B cell (primary cell): ENCODE data around the gene MRPL28. TPM values are rescaled to one million over a fixed set of nuclear protein-coding genes. Genes with fewer than 3 reads are reported as not detected.
A peak's percentile ranks its signal among the peaks of the same experiment; 100 is the strongest.
"Not testable (repeated sequence)": the region's sequence is repeated elsewhere in the genome, so short reads cannot be mapped to it uniquely, and the experiment has no call there.

Experiments
- ATAC-seq: fragments of 200-7000 bp; cut with Tn5 transposase; one replicate; pipeline ENCODE4 v1.10.0; 2021; ENCODE audit warnings: low read depth, mild to moderate bottlenecking, moderate number of reproducible peaks, moderate library complexity
- CTCF ChIA-PET: fragments of 350-600 bp; sonication (Branson Sonifier 250); formaldehyde crosslinking; loops from one replicate; lab custom pipeline; 2021; ENCODE audit warnings: antibody characterized with exemption, inconsistent platforms; lab: Charles Lee
- POLR2A ChIA-PET: fragments of 350-600 bp; sonication (Branson Sonifier 250); formaldehyde crosslinking; loops from one replicate; lab custom pipeline; 2021; ENCODE audit warnings: antibody characterized with exemption; lab: Charles Lee
- DNase-seq: peaks from one replicate; pipeline ENCODE4 v3.0.0; 2013
- H2AFZ ChIP-seq: 2 replicates; pipeline ENCODE4 v1.6.1; 2012; ENCODE audit warnings: mild to moderate bottlenecking, low read depth, low read length; ENCODE audit not compliant: insufficient read depth, poor library complexity, severe bottlenecking
- H3K27ac ChIP-seq, 2 donors: 1 replicate in 1 of 2; 2 replicates in 1 of 2; pipeline ENCODE4 v1.5.1; 2012 to 2013; ENCODE audit warnings: low read length in 2 of 2, mild to moderate bottlenecking in 2 of 2, moderate library complexity in 1 of 2
- H3K27me3 ChIP-seq, 4 experiments: fragments of 200-600 bp in 1 of 4; sonication (generic) in 1 of 4; replicated peaks in 1 of 4; 1 replicate in 2 of 4; 2 replicates in 2 of 4; pipeline versions ENCODE4 v1.6.1 to v1.7.0; 2013 to 2016; ENCODE audit warnings: low read length in 3 of 4, mild to moderate bottlenecking in 2 of 4, mixed read lengths in 1 of 4, moderate library complexity in 1 of 4; ENCODE audit not compliant: insufficient read depth in 4 of 4, control insufficient read depth in 3 of 4; ENCODE audit errors: control extremely low read depth in 1 of 4
- H3K36me3 ChIP-seq, 2 experiments: replicated peaks in 1 of 2; 1 replicate in 1 of 2; 2 replicates in 1 of 2; pipeline versions ENCODE4 v1.6.1 to v1.7.1; 2013; ENCODE audit warnings: low read length in 1 of 2; ENCODE audit not compliant: insufficient read depth in 2 of 2, control insufficient read depth in 1 of 2; ENCODE audit errors: control extremely low read depth in 1 of 2, extremely low read depth in 1 of 2
- H3K4me1 ChIP-seq, 2 donors: fragments of 200-600 bp in 1 of 2; sonication (generic) in 1 of 2; 1 replicate in 1 of 2; 2 replicates in 1 of 2; pipeline versions ENCODE4 v1.5.1 to v1.6.1; 2013 to 2017; ENCODE audit warnings: low read length in 2 of 2; ENCODE audit not compliant: control insufficient read depth in 2 of 2, insufficient read depth in 2 of 2
- H3K4me2 ChIP-seq: replicated peaks from 2 replicates; pipeline ENCODE3; 2012; ENCODE audit warnings: mild to moderate bottlenecking, low read depth, low read length; ENCODE audit not compliant: poor library complexity, severe bottlenecking
- H3K4me3 ChIP-seq, 5 experiments: fragments of 200-600 bp in 1 of 5; sonication (generic) in 1 of 5; 1 replicate in 3 of 5; 2 replicates in 2 of 5; pipeline versions ENCODE4 v1.5.1 to v1.7.0; 2011 to 2016; ENCODE audit warnings: low read length in 4 of 5, mild to moderate bottlenecking in 4 of 5, low read depth in 2 of 5, control low read depth in 1 of 5, moderate library complexity in 1 of 5; ENCODE audit not compliant: insufficient read depth in 1 of 5; ENCODE audit errors: control extremely low read depth in 1 of 5, extremely low read depth in 1 of 5
- H3K79me2 ChIP-seq: fragments of 200-600 bp; sonication (generic); one replicate; pipeline ENCODE4 v1.6.0; 2016; ENCODE audit warnings: low read length; ENCODE audit not compliant: control insufficient read depth, insufficient read depth
- H3K9ac ChIP-seq: fragments of 200-600 bp; sonication (generic); 2 replicates; pipeline ENCODE4 v1.6.1; 2017; ENCODE audit warnings: mild to moderate bottlenecking, low read length, moderate library complexity
- H3K9me3 ChIP-seq, 3 donors: one replicate each; pipeline versions ENCODE4 v1.6.1 to v1.7.1; 2013; ENCODE audit warnings: low read length in 2 of 3; ENCODE audit not compliant: control insufficient read depth in 2 of 3, insufficient read depth in 1 of 3; ENCODE audit errors: control extremely low read depth in 1 of 3
- H4K20me1 ChIP-seq: 2 replicates; pipeline ENCODE4 v1.6.0; 2012; ENCODE audit warnings: mild to moderate bottlenecking, low read length; ENCODE audit not compliant: insufficient read depth, control insufficient read depth, poor library complexity, severe bottlenecking
- H3K27ac Mint-ChIP-seq: one replicate; pipeline ENCODE4 v1.8.0; 2021; ENCODE audit warnings: mixed read lengths
- H3K27me3 Mint-ChIP-seq: one replicate; pipeline ENCODE4 v1.8.0; 2021; ENCODE audit warnings: mixed read lengths
- H3K4me1 Mint-ChIP-seq: one replicate; pipeline ENCODE4 v1.8.0; 2021; ENCODE audit warnings: mixed read lengths
- H3K4me3 Mint-ChIP-seq: one replicate; pipeline ENCODE4 v1.8.0; 2021; ENCODE audit warnings: mixed read lengths
- H3K9me3 Mint-ChIP-seq: one replicate; pipeline ENCODE4 v1.8.0; 2022; ENCODE audit warnings: mixed read lengths; ENCODE audit not compliant: insufficient read depth
- CTCF ChIP-seq: fragments of 200-600 bp; IDR thresholded peaks from one replicate; pipeline ENCODE4 v1.8.0; 2022; ENCODE audit warnings: antibody characterized with exemption, mild to moderate bottlenecking
- EZH2 ChIP-seq: IDR thresholded peaks from 2 replicates; pipeline ENCODE4 v1.6.1; 2012; ENCODE audit warnings: borderline replicate concordance, low read depth, mild to moderate bottlenecking, moderate library complexity, low read length; ENCODE audit not compliant: insufficient read depth, poor library complexity, severe bottlenecking
- WGBS: methylation state at CpG from one replicate; pipeline ENCODE4 v1.1.5; 2013; ENCODE audit warnings: missing lambda C conversion rate; ENCODE audit not compliant: insufficient coverage; 5-methylcytosine and 5-hydroxymethylcytosine counted together
- intact Hi-C: fragments of 100-400 bp; cut with micrococcal nuclease; formaldehyde crosslinking; loops from one replicate; pipeline ENCODE4 v1.10.0; 2022
- polyA plus RNA-seq: library from polyadenylated mRNA; depleted of rRNA; stranded (reverse); fragments of >200 nt; gene quantifications from 2 replicates; pipeline ENCODE4 v1.2.3, GENCODE V29; 2012
- total RNA-seq, 2 donors: library from RNA; stranded (reverse); fragments of 120-200 nt in 1 of 2; gene quantifications; 1 replicate in 1 of 2; 2 replicates in 1 of 2; pipeline versions ENCODE4 v1.2.3 to v1.2.4, GENCODE V29; 2013 to 2022

MRPL28 gene
- total and polyA plus RNA-seq, 2 donors (not counting 1 experiment from before 2014, with no cell fraction given) = 44.3 to 67.7 TPM

- H3K4me2 ChIP-seq, H2AFZ ChIP-seq, H3K27me3 Mint-ChIP-seq, H3K27ac ChIP-seq, H3K27me3 ChIP-seq, H3K27ac Mint-ChIP-seq, intact Hi-C loops, H3K9ac ChIP-seq, ATAC-seq, H3K9me3 ChIP-seq, H3K9me3 Mint-ChIP-seq, H3K4me3 Mint-ChIP-seq, H3K4me3 ChIP-seq, POLR2A ChIA-PET: not testable (repeated sequence)
- H3K4me1 Mint-ChIP-seq = peaks cover 35% of the 10 kb centered on the region
- Histone ChIP-seq H3K4me1 (peaks cover 12 to 32% of the 10 kb centered on the region in 2 donors), H3K36me3 (peaks cover 4 to 26% of the 10 kb centered on the region in 2 experiments), H4K20me1 (peaks cover 82% of the 10 kb centered on the region), H3K79me2 (peaks cover 95% of the 10 kb centered on the region)
- DNase-seq = peak; percentile 4
- 98% methylated on average over 41 of the region's 47 CpGs for WGBS
- CTCF ChIA-PET = interaction anchor here (1.2 kb wide), 1 partner anchor 10 kb away, joined by 3 read pairs; no protein-coding TSS in a partner anchor
These were observed 29.0 kb downstream of the MRPL28 start for GRCh38 chr16:341095-341973.

- Mint-ChIP-seq H3K4me1 (peaks cover 43% of the 10 kb centered on the region), H3K4me3 (no peak overlapping the region), H3K9me3 (no peaks in the 10 kb centered on the region), H3K27me3 (no peaks in the 10 kb centered on the region), H3K27ac (no peak overlapping the region)
- Histone ChIP-seq H3K27ac (peak overlapping the region in 1 of 2 donors; percentile 20), H3K4me1 (peaks cover 15 to 36% of the 10 kb centered on the region in 2 donors), H3K27me3 (no peaks in the 10 kb centered on the region), H2AFZ (no peak overlapping the region), H3K4me3 (no peak overlapping the region), H3K79me2 (peaks cover 95% of the 10 kb centered on the region), H3K9ac (no peak overlapping the region), H3K36me3 (peaks cover 3 to 18% of the 10 kb centered on the region in 2 experiments), H3K4me2 (peak overlapping the region; percentile 71), H4K20me1 (peaks cover 81% of the 10 kb centered on the region), H3K9me3 (peaks cover 0 to 3% (median 0%) of the 10 kb centered on the region in 3 donors)
- CTCF ChIA-PET = no interaction called here
- POLR2A ChIA-PET = no interaction called here
- 94% methylated on average over 21 of the region's 23 CpGs for WGBS
- no peak for TF ChIP-seq CTCF
- no peak for TF ChIP-seq EZH2
- ATAC-seq (no peak), DNase-seq (peak; percentile 4)
- intact Hi-C loops = no loop called here
These were observed 29.8 kb downstream of the MRPL28 start for GRCh38 chr16:340370-341091.
